ENCODE results near the gene CDKAL1. TPM values are rescaled to one million over a fixed set of nuclear protein-coding genes. Genes with fewer than 3 reads are reported as not detected.

Gene CDKAL1
- total and polyA plus RNA-seq, 2 of the 8 experiments (the other 6 are each of a cell fraction or from before 2014, with no cell fraction given) = 8.4 to 24.6 TPM

DNA sequence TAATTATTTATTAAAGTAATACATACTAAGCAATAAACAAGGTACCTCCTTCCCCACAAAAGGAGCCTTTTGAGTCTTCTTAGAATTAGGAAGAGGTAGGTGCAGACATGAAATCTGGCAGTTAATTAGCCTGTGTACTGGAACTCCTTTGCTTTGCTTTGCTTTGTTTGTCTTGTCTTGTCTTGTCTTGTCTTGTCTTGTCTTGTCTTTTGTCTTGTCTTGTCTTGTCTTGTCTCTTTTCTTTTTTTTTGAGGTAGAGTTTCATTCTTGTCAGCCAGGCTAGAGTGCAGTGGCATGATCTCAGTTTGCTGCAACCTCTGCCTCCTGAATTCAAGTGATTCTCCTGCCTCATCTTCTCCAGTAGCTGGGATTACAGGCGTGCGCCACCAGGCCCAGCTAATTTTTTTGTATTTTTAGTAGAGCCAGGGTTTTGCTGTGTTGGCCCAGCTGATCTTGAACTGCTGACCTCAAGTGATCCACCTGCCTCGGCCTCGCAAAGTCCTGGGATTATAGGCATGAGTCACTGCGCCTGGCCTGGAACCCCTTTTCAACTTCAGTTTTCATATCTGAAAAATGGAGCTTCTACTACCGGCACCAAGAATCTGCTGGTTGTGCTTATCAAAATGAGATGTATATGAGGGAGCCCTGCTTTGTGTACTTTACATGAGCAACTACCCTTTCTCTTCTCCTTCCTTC lies 301.2 kb downstream of the CDKAL1 start:
- WGBS, 2 experiments (ENCODE audit: extremely low coverage in 1 of 2, insufficient coverage in 1 of 2, insufficient read length in 1 of 2, insufficient replicate concordance in 2 of 2, low coverage in 1 of 2, low lambda C conversion rate in 2 of 2, missing lambda C conversion rate in 1 of 2) = 97% methylated on average over 6 of the region's 6 CpGs; no CpG with 5 or more reads in 1 of the 2 experiments
- Histone ChIP-seq H3K18ac (ENCODE audit: extremely low read depth, low read length) (no peak overlapping the region), H3K14ac (ENCODE audit: insufficient read length) (no peak overlapping the region), H3K23me2 (ENCODE audit: low read depth, low read length) (no peaks in the 10 kb centered on the region), H3K27ac (ENCODE audit: low read depth, low read length) (no peak overlapping the region), H3K23ac (ENCODE audit: insufficient read length) (no peak overlapping the region), H3K79me2 (ENCODE audit: control insufficient read depth in 1 of 2, insufficient read depth in 2 of 2, low read length in 2 of 2) (no peaks in the 10 kb centered on the region), H4K8ac (ENCODE audit: extremely low read depth, insufficient read depth, low read length) (no peak overlapping the region), H3K4me3 (ENCODE audit: extremely low read depth in 1 of 4, insufficient read depth in 2 of 4, low read depth in 3 of 4, low read length in 4 of 4) (no peak overlapping the region), H3K4ac (replicated peaks; ENCODE audit: insufficient read length, low read depth, low read length) (no peak overlapping the region), H4K91ac (replicated peaks; ENCODE audit: insufficient read length, low read length) (no peak overlapping the region), H3K27me3 (replicated peaks in 1 of 4; ENCODE audit: control insufficient read depth in 3 of 4, extremely low read depth in 1 of 4, insufficient read depth in 3 of 4, low read length in 3 of 4) (no peaks in the 10 kb centered on the region), H4K5ac (ENCODE audit: insufficient read length, low read depth, low read length) (no peak overlapping the region), H2BK12ac (ENCODE audit: low read depth, low read length) (no peak overlapping the region), H3K4me1 (replicated peaks in 1 of 4; ENCODE audit: control insufficient read depth in 3 of 4, insufficient read depth in 4 of 4, low read length in 3 of 4) (peaks cover 0 to 7% (median 2%) of the 10 kb centered on the region in 4 experiments; a peak in 3 of 7 replicates), H3K4me2 (ENCODE audit: insufficient read depth in 1 of 2, low read depth in 2 of 2, low read length in 2 of 2) (no peak overlapping the region), H3K36me3 (ENCODE audit: control insufficient read depth in 2 of 4, insufficient read depth in 4 of 4, low read length in 3 of 4) (no peaks in the 10 kb centered on the region; a peak in 1 of 8 replicates), H2AK5ac (ENCODE audit: low read depth, low read length) (no peak overlapping the region), H3K9me3 (ENCODE audit: insufficient read depth in 2 of 2, low read depth in 1 of 2, low read length in 1 of 2) (no peaks in the 10 kb centered on the region), H2BK120ac (replicated peaks; ENCODE audit: low read depth, low read length) (no peak overlapping the region), H2BK20ac (ENCODE audit: low read length) (no peak overlapping the region), H2AFZ (ENCODE audit: low read length) (no peak overlapping the region), H3K9ac (replicated peaks in 1 of 4; ENCODE audit: extremely low read depth in 1 of 4, low read depth in 3 of 4, low read length in 3 of 4) (no peak overlapping the region), H4K20me1 (replicated peaks in 1 of 2; ENCODE audit: control insufficient read depth in 1 of 2, insufficient read depth in 2 of 2, low read length in 2 of 2) (no peaks in the 10 kb centered on the region), H2BK15ac (ENCODE audit: low read length) (no peak overlapping the region), H2BK5ac (ENCODE audit: low read depth, low read length) (no peak overlapping the region), H3K79me1 (ENCODE audit: low read depth, low read length) (no peaks in the 10 kb centered on the region), H3K56ac (replicated peaks; ENCODE audit: insufficient read length, low read depth, low read length) (no peak overlapping the region)
- no peak for TF ChIP-seq CBX8 (IDR thresholded peaks at IDR 0.05; ENCODE audit: borderline replicate concordance, low read depth, low read length)
- TF ChIP-seq HDAC2 (IDR thresholded peaks at IDR 0.05; ENCODE audit: borderline replicate concordance in 1 of 2, low read depth in 2 of 2, low read length in 2 of 2) = no peak
- TF ChIP-seq RFX5 (IDR thresholded peaks at IDR 0.05; ENCODE audit: borderline replicate concordance, low read depth, low read length) = no peak
- TF ChIP-seq POLR2AphosphoS5 (IDR thresholded peaks at IDR 0.05; ENCODE audit: low read depth, low read length) = no peak
- CTCF ChIA-PET (ENCODE audit: partially characterized antibody) = interaction anchor here (1.0 kb wide), 1 partner anchor 19 kb away, joined by 3 read pairs; no protein-coding TSS in a partner anchor
- POLR2A ChIA-PET (ENCODE audit: partially characterized antibody) = no interaction called here
- FAIRE-seq (no peak), DNase-seq (ENCODE audit: low read depth in 1 of 2, low spot score in 2 of 2) (no peak)

Data from H1 (cell line).